ENCODE measurements around the gene SMO. TPM values are rescaled to one million over a fixed set of nuclear protein-coding genes. Genes with fewer than 3 reads are reported as not detected.

SMO gene
- total and polyA plus RNA-seq, 9 of the 15 experiments (the other 6 are each of a cell fraction or from before 2014, with no cell fraction given) = 0.05 to 0.13 (median 0.10) TPM; not detected in 5

- no peak overlapping the region for H3K4me2 ChIP-seq (ENCODE audit: insufficient read depth, low read length)
- peaks cover 70 to 72% of the 10 kb centered on the region in 2 experiments for H3K27me3 ChIP-seq (ENCODE audit: control insufficient read depth in 2 of 2, insufficient read depth in 2 of 2, low read length in 2 of 2)
- no peak overlapping the region for H2AFZ ChIP-seq (ENCODE audit: low read depth, low read length)
- intact Hi-C loops (cut with micrococcal nuclease) = no loop called here
- no peaks in the 10 kb centered on the region; the same call in 1 of the 2 replicates for H4K20me1 ChIP-seq (replicated peaks; ENCODE audit: control insufficient read depth, insufficient read depth, low read length)
- BruUV-seq (replicated peaks) = no TSS peak
- H3K9ac ChIP-seq (ENCODE audit: insufficient read depth in 1 of 2, low read depth in 2 of 2, low read length in 2 of 2) = no peak overlapping the region
- ChIA-PET CTCF (ENCODE audit: low intra/inter-chr PET ratio) (interaction anchor here (0.6 kb wide), 1 partner anchor 24 kb away, joined by 3 read pairs; no protein-coding TSS in a partner anchor), POLR2A (no interaction called here)
- H3K4me3 ChIP-seq = no peak overlapping the region
- H3K4me1 ChIP-seq (replicated peaks in 1 of 2; ENCODE audit: control insufficient read depth in 2 of 2, insufficient read depth in 2 of 2, low read length in 2 of 2) = peaks cover 0 to 13% of the 10 kb centered on the region in 2 experiments; a peak in 2 of 5 replicates
- H3K79me2 ChIP-seq (ENCODE audit: control insufficient read depth, insufficient read depth, low read length) = no peaks in the 10 kb centered on the region
- FAIRE-seq (no peak), ATAC-seq (no peak), DNase-seq (ENCODE audit: extremely low read depth in 1 of 4, low spot score in 3 of 4) (no peak)
- in situ Hi-C loops (cut with MboI) = no loop called here
- H3K36me3 ChIP-seq (ENCODE audit: control insufficient read depth, insufficient read depth, low read length) = no peaks in the 10 kb centered on the region
- WGBS (ENCODE audit: insufficient coverage, low coverage, missing lambda C conversion rate) = 42% methylated on average over 43 of the region's 83 CpGs
- H3K9me3 ChIP-seq (replicated peaks; ENCODE audit: control insufficient read depth, insufficient read depth, low read depth, low read length) = no peaks in the 10 kb centered on the region
- H3K27ac ChIP-seq (ENCODE audit: extremely low read depth, low read depth, low read length) = no peak overlapping the region
- no peaks in the 10 kb centered on the region for H3K9me1 ChIP-seq (ENCODE audit: control insufficient read depth, insufficient read depth, low read length)
- no peak for TF ChIP-seq SAP30 (IDR thresholded peaks at IDR 0.05; ENCODE audit: borderline replicate concordance, insufficient read depth, low read depth, low read length, poor library complexity, severe bottlenecking)
- no peak for TF ChIP-seq HDAC3 (IDR thresholded peaks at IDR 0.05; ENCODE audit: borderline replicate concordance, partially characterized antibody)
- no peak for TF ChIP-seq ZNF140 (CRISPR knock-in tag; IDR thresholded peaks at IDR 0.05)
- TF ChIP-seq RFX5 (IDR thresholded peaks at IDR 0.05; ENCODE audit: low read depth, low read length) = no peak
- no peak for TF ChIP-seq BRF2 (IDR thresholded peaks at IDR 0.05; ENCODE audit: borderline replicate concordance, insufficient read depth, insufficient read length)
- TF ChIP-seq ZNF77 (CRISPR knock-in tag; IDR thresholded peaks at IDR 0.05) = no peak
- no peak for TF ChIP-seq NFYB (IDR thresholded peaks at IDR 0.05; ENCODE audit: extremely low read depth, insufficient read length)
- TF ChIP-seq, protein P1, sequence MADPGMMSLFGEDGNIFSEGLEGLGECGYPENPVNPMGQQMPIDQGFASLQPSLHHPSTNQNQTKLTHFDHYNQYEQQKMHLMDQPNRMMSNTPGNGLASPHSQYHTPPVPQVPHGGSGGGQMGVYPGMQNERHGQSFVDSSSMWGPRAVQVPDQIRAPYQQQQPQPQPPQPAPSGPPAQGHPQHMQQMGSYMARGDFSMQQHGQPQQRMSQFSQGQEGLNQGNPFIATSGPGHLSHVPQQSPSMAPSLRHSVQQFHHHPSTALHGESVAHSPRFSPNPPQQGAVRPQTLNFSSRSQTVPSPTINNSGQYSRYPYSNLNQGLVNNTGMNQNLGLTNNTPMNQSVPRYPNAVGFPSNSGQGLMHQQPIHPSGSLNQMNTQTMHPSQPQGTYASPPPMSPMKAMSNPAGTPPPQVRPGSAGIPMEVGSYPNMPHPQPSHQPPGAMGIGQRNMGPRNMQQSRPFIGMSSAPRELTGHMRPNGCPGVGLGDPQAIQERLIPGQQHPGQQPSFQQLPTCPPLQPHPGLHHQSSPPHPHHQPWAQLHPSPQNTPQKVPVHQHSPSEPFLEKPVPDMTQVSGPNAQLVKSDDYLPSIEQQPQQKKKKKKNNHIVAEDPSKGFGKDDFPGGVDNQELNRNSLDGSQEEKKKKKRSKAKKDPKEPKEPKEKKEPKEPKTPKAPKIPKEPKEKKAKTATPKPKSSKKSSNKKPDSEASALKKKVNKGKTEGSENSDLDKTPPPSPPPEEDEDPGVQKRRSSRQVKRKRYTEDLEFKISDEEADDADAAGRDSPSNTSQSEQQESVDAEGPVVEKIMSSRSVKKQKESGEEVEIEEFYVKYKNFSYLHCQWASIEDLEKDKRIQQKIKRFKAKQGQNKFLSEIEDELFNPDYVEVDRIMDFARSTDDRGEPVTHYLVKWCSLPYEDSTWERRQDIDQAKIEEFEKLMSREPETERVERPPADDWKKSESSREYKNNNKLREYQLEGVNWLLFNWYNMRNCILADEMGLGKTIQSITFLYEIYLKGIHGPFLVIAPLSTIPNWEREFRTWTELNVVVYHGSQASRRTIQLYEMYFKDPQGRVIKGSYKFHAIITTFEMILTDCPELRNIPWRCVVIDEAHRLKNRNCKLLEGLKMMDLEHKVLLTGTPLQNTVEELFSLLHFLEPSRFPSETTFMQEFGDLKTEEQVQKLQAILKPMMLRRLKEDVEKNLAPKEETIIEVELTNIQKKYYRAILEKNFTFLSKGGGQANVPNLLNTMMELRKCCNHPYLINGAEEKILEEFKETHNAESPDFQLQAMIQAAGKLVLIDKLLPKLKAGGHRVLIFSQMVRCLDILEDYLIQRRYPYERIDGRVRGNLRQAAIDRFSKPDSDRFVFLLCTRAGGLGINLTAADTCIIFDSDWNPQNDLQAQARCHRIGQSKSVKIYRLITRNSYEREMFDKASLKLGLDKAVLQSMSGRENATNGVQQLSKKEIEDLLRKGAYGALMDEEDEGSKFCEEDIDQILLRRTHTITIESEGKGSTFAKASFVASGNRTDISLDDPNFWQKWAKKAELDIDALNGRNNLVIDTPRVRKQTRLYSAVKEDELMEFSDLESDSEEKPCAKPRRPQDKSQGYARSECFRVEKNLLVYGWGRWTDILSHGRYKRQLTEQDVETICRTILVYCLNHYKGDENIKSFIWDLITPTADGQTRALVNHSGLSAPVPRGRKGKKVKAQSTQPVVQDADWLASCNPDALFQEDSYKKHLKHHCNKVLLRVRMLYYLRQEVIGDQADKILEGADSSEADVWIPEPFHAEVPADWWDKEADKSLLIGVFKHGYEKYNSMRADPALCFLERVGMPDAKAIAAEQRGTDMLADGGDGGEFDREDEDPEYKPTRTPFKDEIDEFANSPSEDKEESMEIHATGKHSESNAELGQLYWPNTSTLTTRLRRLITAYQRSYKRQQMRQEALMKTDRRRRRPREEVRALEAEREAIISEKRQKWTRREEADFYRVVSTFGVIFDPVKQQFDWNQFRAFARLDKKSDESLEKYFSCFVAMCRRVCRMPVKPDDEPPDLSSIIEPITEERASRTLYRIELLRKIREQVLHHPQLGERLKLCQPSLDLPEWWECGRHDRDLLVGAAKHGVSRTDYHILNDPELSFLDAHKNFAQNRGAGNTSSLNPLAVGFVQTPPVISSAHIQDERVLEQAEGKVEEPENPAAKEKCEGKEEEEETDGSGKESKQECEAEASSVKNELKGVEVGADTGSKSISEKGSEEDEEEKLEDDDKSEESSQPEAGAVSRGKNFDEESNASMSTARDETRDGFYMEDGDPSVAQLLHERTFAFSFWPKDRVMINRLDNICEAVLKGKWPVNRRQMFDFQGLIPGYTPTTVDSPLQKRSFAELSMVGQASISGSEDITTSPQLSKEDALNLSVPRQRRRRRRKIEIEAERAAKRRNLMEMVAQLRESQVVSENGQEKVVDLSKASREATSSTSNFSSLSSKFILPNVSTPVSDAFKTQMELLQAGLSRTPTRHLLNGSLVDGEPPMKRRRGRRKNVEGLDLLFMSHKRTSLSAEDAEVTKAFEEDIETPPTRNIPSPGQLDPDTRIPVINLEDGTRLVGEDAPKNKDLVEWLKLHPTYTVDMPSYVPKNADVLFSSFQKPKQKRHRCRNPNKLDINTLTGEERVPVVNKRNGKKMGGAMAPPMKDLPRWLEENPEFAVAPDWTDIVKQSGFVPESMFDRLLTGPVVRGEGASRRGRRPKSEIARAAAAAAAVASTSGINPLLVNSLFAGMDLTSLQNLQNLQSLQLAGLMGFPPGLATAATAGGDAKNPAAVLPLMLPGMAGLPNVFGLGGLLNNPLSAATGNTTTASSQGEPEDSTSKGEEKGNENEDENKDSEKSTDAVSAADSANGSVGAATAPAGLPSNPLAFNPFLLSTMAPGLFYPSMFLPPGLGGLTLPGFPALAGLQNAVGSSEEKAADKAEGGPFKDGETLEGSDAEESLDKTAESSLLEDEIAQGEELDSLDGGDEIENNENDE (IDR thresholded peaks at IDR 0.05; ENCODE audit: low read depth, low read length) = no peak
These were observed 643 bp downstream of the SMO start for GRCh38 chr7:129188892-129189660.

Data from K562 (cell line).